ENCODE results near the gene ITM2B.

ITM2B gene

GRCh38 chr13:48255090-48255489 is 22.1 kb downstream of the ITM2B start:
- H3K4me3 ChIP-seq (IDR thresholded peaks at IDR 0.05; ENCODE audit: insufficient read depth, low read depth, low read length), result no peak overlapping the region
- no peaks in the 10 kb centered on the region for H4K20me1 ChIP-seq (ENCODE audit: insufficient read depth)
- H3K27ac ChIP-seq, result no peak overlapping the region
- H3K9ac ChIP-seq, result no peak overlapping the region
- no peaks in the 10 kb centered on the region for H3K36me3 ChIP-seq (ENCODE audit: insufficient read depth)
- no peaks in the 10 kb centered on the region for H3K79me2 ChIP-seq (ENCODE audit: insufficient read depth, low read depth)
- no peaks in the 10 kb centered on the region for H3K4me1 ChIP-seq (ENCODE audit: low read depth, poor library complexity, severe bottlenecking)
- no peak for TF ChIP-seq CTCF (conservative IDR thresholded peaks at IDR 0.05; ENCODE audit: low read depth, low read length)
- no peaks in the 10 kb centered on the region for H3K27me3 ChIP-seq (ENCODE audit: insufficient read depth, low read depth)
- no peak overlapping the region for H3K4me2 ChIP-seq
- H2AFZ ChIP-seq (ENCODE audit: low read depth), result no peak overlapping the region

GRCh38 chr13:48255954-48256353 is 22.9 kb downstream of the ITM2B start:
- no peak for TF ChIP-seq CTCF (conservative IDR thresholded peaks at IDR 0.05; ENCODE audit: low read depth, low read length)
- no peaks in the 10 kb centered on the region for H4K20me1 ChIP-seq (ENCODE audit: insufficient read depth)

GRCh38 chr13:48258002-48258401 is 25.0 kb downstream of the ITM2B start:
- no peak for TF ChIP-seq CTCF (conservative IDR thresholded peaks at IDR 0.05; ENCODE audit: low read depth, low read length)
- no peak overlapping the region for H2AFZ ChIP-seq (ENCODE audit: low read depth)
- no peak overlapping the region for H3K9ac ChIP-seq
- H3K4me3 ChIP-seq (IDR thresholded peaks at IDR 0.05; ENCODE audit: insufficient read depth, low read depth, low read length), result no peak overlapping the region
- H3K4me1 ChIP-seq (ENCODE audit: low read depth, poor library complexity, severe bottlenecking), result no peaks in the 10 kb centered on the region
- H3K36me3 ChIP-seq (ENCODE audit: insufficient read depth), result no peaks in the 10 kb centered on the region
- no peaks in the 10 kb centered on the region for H3K79me2 ChIP-seq (ENCODE audit: insufficient read depth, low read depth)
- H3K27me3 ChIP-seq (ENCODE audit: insufficient read depth, low read depth), result no peaks in the 10 kb centered on the region
- H3K4me2 ChIP-seq, result no peak overlapping the region
- H3K27ac ChIP-seq, result no peak overlapping the region
- H4K20me1 ChIP-seq (ENCODE audit: insufficient read depth), result no peaks in the 10 kb centered on the region

More at GRCh38 chr13:48255954-48256353, 22.9 kb downstream of the ITM2B start:
- Histone ChIP-seq H3K36me3 (ENCODE audit: insufficient read depth) (no peaks in the 10 kb centered on the region), H3K27ac (no peak overlapping the region), H3K79me2 (ENCODE audit: insufficient read depth, low read depth) (no peaks in the 10 kb centered on the region), H3K4me3 (IDR thresholded peaks at IDR 0.05; ENCODE audit: insufficient read depth, low read depth, low read length) (no peak overlapping the region), H3K9ac (no peak overlapping the region), H3K4me1 (ENCODE audit: low read depth, poor library complexity, severe bottlenecking) (no peaks in the 10 kb centered on the region), H2AFZ (ENCODE audit: low read depth) (no peak overlapping the region), H3K4me2 (no peak overlapping the region), H3K27me3 (ENCODE audit: insufficient read depth, low read depth) (no peaks in the 10 kb centered on the region)

GRCh38 chr13:48258430-48258829 is 25.4 kb downstream of the ITM2B start:
- no peak overlapping the region for H2AFZ ChIP-seq (ENCODE audit: low read depth)
- H3K36me3 ChIP-seq (ENCODE audit: insufficient read depth), result no peaks in the 10 kb centered on the region
- H4K20me1 ChIP-seq (ENCODE audit: insufficient read depth), result no peaks in the 10 kb centered on the region
- no peak overlapping the region for H3K27ac ChIP-seq
- no peak overlapping the region for H3K4me3 ChIP-seq (IDR thresholded peaks at IDR 0.05; ENCODE audit: insufficient read depth, low read depth, low read length)
- no peaks in the 10 kb centered on the region for H3K79me2 ChIP-seq (ENCODE audit: insufficient read depth, low read depth)
- H3K9ac ChIP-seq, result no peak overlapping the region
- no peaks in the 10 kb centered on the region for H3K4me1 ChIP-seq (ENCODE audit: low read depth, poor library complexity, severe bottlenecking)
- TF ChIP-seq CTCF (conservative IDR thresholded peaks at IDR 0.05; ENCODE audit: low read depth, low read length), result no peak
- no peak overlapping the region for H3K4me2 ChIP-seq
- no peaks in the 10 kb centered on the region for H3K27me3 ChIP-seq (ENCODE audit: insufficient read depth, low read depth)
